Activated T-cell treated with anti-CD3 and anti-CD28 coated beads, Interleukin-2, amount 50 U/mL, for 4 hours (primary cell): ENCODE results near the gene PPP1R26. TPM values are rescaled to one million over a fixed set of nuclear protein-coding genes. Genes with fewer than 3 reads are reported as not detected.
"Not testable (repeated sequence)": the region's sequence is repeated elsewhere in the genome, so short reads cannot be mapped to it uniquely, and the experiment has no call there.

Source experiments
- ATAC-seq, 2 donors: fragments of 200-7000 bp; cut with Tn5 transposase; one replicate each; pipeline ENCODE4 v1.10.0; 2021
- DNase-seq: peaks from one replicate; pipeline ENCODE4 v3.0.0-alpha.2; 2020
- H3K27me3 Mint-ChIP-seq: one replicate; pipeline ENCODE4 v1.8.0; 2021; ENCODE audit warnings: low read depth, mixed read lengths
- H3K36me3 Mint-ChIP-seq: one replicate; pipeline ENCODE4 v1.8.0; 2022; ENCODE audit warnings: mixed read lengths; ENCODE audit not compliant: insufficient read depth
- H3K4me1 Mint-ChIP-seq: one replicate; pipeline ENCODE4 v1.8.0; 2021; ENCODE audit warnings: low read depth, mixed read lengths
- H3K4me3 Mint-ChIP-seq: one replicate; pipeline ENCODE4 v1.8.0; 2021; ENCODE audit warnings: mild to moderate bottlenecking, moderate library complexity, mixed read lengths
- H3K9me3 Mint-ChIP-seq: one replicate; pipeline ENCODE4 v1.8.0; 2021; ENCODE audit warnings: mixed read lengths
- total RNA-seq, 3 donors: library from RNA; stranded (reverse); gene quantifications; one replicate each; pipeline ENCODE4 v1.2.1, GENCODE V29; 2021

Gene PPP1R26
- total RNA-seq, result 1 to 10 TPM in 2 of 3 donors, under 1 TPM in 1; 0.94 to 2.4 (median 1.2) TPM

DNA sequence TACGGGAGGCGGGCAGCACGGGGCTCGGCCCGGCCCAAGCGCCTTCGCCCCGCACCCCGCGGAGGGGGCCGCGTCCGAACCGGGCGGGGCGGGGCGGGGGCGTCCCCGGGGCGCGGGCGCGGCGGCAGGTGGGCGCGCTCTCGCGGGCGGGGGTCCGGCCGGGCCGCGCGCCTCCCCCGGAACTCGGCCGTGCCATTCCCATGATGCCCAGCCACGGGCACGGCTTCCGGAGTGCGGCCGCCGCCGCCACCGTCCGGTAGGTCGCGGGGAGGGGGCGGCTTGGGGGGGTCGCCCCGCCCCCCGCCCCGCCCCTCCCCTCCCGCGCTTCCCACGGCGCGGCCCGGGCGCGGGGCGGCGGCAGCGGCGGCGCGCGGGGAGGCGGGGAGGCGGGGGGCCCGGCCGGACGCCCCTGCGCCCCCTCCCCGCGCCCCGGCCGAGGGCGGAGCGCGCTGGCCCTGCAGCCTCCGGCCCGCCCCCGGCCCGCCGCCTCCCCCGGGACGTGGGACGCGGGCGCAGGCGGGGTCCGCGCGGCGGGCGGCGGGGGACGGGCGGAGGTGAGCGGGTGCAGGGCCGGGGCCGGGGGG lies at the start of gene PPP1R26:
Gene PPP1R26, plus strand, starts transcription at position 314 of the 584 bp plus-strand sequence. CDS start 4,729 bp downstream, outside the sequence.
- peaks cover 62% of the 10 kb centered on the region for H3K27me3 Mint-ChIP-seq
- H3K4me1 Mint-ChIP-seq, result peaks cover 6% of the 10 kb centered on the region
- H3K4me3 Mint-ChIP-seq, result peak within 1 kb of the TSS; percentile 88
- ATAC-seq, result peak; percentile 12 to 20
- no peaks in the 10 kb centered on the region for H3K36me3 Mint-ChIP-seq
- no peaks in the 10 kb centered on the region for H3K9me3 Mint-ChIP-seq
- DNase-seq, result no peak

GRCh38 chr9:135437259-135437658 lies 42.3 kb upstream of the PPP1R26 start:
- Mint-ChIP-seq H3K36me3 (no peaks in the 10 kb centered on the region), H3K9me3 (peaks cover 9% of the 10 kb centered on the region), H3K27me3 (peaks cover 22% of the 10 kb centered on the region), H3K4me3 (no peak overlapping the region), H3K4me1 (no peaks in the 10 kb centered on the region)
- DNase-seq (no peak), ATAC-seq (no peak)

GRCh38 chr9:135437696-135438095 lies 41.9 kb upstream of the PPP1R26 start:
- H3K4me1 Mint-ChIP-seq, ATAC-seq, H3K4me3 Mint-ChIP-seq, H3K9me3 Mint-ChIP-seq, H3K36me3 Mint-ChIP-seq, DNase-seq: not testable (repeated sequence)
- peaks cover 22% of the 10 kb centered on the region for H3K27me3 Mint-ChIP-seq

DNA sequence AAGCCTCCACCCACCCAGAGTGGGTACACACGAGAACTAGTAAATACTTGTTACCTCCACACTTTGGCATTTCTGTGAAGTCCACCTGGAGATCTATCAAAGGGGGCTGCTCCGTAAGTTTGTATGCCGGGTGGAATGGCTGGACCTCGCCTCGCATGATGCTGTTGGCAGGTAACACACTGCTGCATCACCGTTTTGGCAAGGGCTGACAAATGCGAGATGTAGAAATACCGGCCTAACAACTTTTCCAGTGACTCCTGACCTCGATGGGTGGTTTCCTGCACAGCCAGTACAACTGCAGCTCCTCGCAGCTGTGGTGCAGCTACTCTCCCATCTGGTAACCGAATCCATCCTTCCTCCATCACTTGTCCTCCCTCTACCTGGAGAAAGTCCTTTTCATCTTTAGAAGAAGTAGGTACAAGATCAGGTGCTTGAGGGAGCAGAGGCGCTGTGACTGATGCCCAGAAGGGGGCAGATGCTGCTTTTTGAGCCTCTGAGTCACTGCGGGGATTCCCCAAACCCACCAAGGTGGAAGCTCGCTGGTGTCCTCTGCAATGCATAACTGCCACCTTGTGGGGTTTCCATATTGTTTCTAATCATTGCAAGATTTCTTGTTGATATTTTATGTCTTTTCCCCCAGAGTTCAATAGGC lies 40.9 kb upstream of the PPP1R26 start:
- not testable (repeated sequence) for ATAC-seq, H3K4me1 Mint-ChIP-seq, H3K9me3 Mint-ChIP-seq, H3K36me3 Mint-ChIP-seq, H3K4me3 Mint-ChIP-seq
- H3K27me3 Mint-ChIP-seq, result peaks cover 26% of the 10 kb centered on the region
- DNase-seq, result peak; percentile 11

DNA sequence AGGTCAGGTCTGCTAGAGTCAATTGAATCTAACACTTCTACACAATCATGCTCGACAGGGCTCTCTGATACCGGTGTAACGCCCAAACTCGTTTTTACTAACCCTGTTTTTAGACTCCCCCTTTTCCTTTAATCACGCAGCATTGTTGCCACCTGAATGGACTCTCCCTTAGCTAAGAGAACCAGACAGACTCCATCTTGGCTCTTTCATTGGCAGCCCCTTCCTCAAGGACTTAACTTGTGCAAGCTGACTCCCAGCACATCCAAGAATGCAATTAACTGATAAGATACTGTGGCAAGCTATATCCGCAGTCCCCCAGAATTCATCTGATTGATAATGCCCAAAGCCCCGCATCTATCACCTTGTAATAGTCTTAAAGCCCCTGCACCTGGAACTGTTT lies 40.1 kb upstream of the PPP1R26 start:
- ATAC-seq, H3K36me3 Mint-ChIP-seq, DNase-seq, H3K4me3 Mint-ChIP-seq, H3K4me1 Mint-ChIP-seq, H3K9me3 Mint-ChIP-seq: not testable (repeated sequence)
- peaks cover 27% of the 10 kb centered on the region for H3K27me3 Mint-ChIP-seq

- Mint-ChIP-seq H3K4me3 (no peak overlapping the region), H3K9me3 (peaks cover 9% of the 10 kb centered on the region), H3K36me3 (no peaks in the 10 kb centered on the region), H3K27me3 (peaks cover 29% of the 10 kb centered on the region), H3K4me1 (no peaks in the 10 kb centered on the region)
- DNase-seq, result no peak
- ATAC-seq, result no peak
Observed at GRCh38 chr9:135439916-135440315, 39.7 kb upstream of the PPP1R26 start.

DNA sequence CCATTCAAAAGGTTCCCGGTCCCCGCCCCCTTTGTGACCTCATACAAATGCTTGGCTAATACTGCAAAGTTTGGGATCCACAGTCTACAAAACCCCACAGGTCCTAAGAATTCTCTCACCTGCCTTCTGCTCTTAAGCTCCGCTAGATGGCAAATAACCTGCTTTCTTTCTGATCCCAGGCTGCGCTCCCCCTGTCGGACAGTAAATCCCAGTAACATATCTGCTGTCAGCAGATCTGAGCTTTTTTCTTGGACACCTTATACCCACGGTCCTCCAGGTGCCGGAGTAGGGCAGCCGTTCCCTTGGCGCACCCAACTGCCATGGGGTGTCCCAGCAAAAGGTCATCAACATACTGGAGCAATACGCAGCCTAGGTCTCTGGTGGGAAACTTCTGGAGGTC lies 39.0 kb upstream of the PPP1R26 start:
- ATAC-seq (no peak), DNase-seq (no peak)
- no peak overlapping the region for H3K4me3 Mint-ChIP-seq
- peaks cover 9% of the 10 kb centered on the region for H3K9me3 Mint-ChIP-seq
- H3K4me1 Mint-ChIP-seq, result peaks cover 3% of the 10 kb centered on the region
- no peaks in the 10 kb centered on the region for H3K36me3 Mint-ChIP-seq
- peaks cover 29% of the 10 kb centered on the region for H3K27me3 Mint-ChIP-seq

DNA sequence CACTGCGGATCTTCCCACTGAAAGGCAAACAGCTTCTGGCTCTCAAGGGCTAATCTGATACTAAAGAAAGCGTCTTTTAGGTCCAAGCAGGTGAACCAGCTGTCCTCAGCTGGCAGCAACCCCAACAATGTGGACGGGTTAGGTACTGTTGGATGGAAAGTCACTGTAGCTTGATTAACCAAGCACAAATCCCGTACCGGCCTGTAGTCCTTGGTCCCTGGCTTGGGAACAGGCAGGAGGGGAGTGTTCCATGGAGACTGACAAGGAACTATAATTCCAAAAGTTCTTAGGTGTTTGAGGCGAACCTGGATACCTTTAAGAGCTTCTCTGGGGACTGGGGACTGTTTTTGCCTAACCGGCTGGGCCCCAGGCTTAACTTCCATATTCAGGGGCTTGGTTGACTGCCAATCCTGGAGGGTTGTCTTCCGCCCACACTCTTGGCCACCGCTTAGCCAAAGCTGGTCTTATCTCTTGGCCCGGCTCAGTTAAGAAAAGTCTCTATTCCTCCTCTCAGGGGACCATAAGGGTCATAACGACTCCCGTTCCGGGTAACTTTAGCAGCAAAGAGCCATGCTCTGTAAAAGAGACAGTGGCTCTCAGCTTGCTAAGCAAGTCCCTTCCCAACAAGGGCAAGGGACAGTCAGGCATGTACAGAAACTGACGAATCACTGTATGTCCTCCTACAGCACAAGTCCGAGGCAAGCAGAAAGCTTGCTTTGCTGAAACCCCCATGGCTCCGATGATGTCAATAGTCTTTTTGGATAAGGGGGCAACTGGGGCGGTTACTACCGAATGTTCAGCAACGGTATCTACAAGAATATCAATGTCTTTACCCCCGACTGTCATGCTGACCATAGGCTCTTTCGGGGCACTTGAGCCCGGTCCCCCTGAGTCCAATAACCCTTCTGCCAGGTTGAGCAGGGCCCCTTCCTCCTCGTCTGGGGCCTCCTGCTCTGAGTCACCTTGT lies 38.2 kb upstream of the PPP1R26 start:
- H3K9me3 Mint-ChIP-seq, H3K4me1 Mint-ChIP-seq, H3K36me3 Mint-ChIP-seq, ATAC-seq, DNase-seq, H3K4me3 Mint-ChIP-seq: not testable (repeated sequence)
- H3K27me3 Mint-ChIP-seq, result peaks cover 27% of the 10 kb centered on the region

DNA sequence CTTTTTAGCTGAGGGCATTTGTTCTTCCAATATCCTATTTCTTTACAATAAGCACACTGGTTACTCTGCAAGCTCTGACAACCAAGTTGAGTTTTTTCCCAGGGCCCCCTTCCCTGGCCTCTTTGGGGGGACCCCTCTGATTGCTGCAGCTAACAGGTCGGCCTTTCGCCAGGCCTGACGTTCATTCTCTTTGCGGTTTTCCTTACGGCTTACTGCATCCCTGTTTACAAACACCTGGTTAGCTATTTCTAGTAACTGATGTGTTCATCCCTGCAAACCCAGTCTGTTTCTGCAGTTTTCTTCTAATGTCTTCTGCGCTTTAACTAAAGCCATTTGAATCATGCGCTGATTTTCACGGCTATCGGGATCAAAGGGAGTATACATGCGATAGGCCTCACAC lies 37.5 kb upstream of the PPP1R26 start:
- Mint-ChIP-seq H3K4me1 (peaks cover 3% of the 10 kb centered on the region), H3K4me3 (no peak overlapping the region), H3K9me3 (peaks cover 5% of the 10 kb centered on the region), H3K36me3 (no peaks in the 10 kb centered on the region), H3K27me3 (peaks cover 27% of the 10 kb centered on the region)
- no peak for DNase-seq
- ATAC-seq, result no peak

- Mint-ChIP-seq H3K4me3 (no peak overlapping the region), H3K9me3 (no peaks in the 10 kb centered on the region), H3K36me3 (no peaks in the 10 kb centered on the region), H3K27me3 (peaks cover 27% of the 10 kb centered on the region), H3K4me1 (peaks cover 3% of the 10 kb centered on the region)
- DNase-seq, result no peak
- ATAC-seq, result no peak
Observed at GRCh38 chr9:135443797-135444425, 35.7 kb upstream of the PPP1R26 start.

GRCh38 chr9:135447126-135447525 lies 32.5 kb upstream of the PPP1R26 start:
- Mint-ChIP-seq H3K27me3 (peaks cover 13% of the 10 kb centered on the region), H3K9me3 (no peaks in the 10 kb centered on the region), H3K4me1 (peaks cover 3% of the 10 kb centered on the region), H3K4me3 (no peak overlapping the region), H3K36me3 (no peaks in the 10 kb centered on the region)
- ATAC-seq (no peak), DNase-seq (no peak)

GRCh38 chr9:135448663-135449100 lies 30.9 kb upstream of the PPP1R26 start:
- DNase-seq, result no peak
- H3K36me3 Mint-ChIP-seq, result no peaks in the 10 kb centered on the region
- H3K4me1 Mint-ChIP-seq, result peaks cover 3% of the 10 kb centered on the region
- ATAC-seq, result no peak
- no peak overlapping the region for H3K4me3 Mint-ChIP-seq
- peaks cover 5% of the 10 kb centered on the region for H3K27me3 Mint-ChIP-seq
- no peaks in the 10 kb centered on the region for H3K9me3 Mint-ChIP-seq

- not testable (repeated sequence) for H3K9me3 Mint-ChIP-seq, ATAC-seq, H3K4me1 Mint-ChIP-seq, H3K36me3 Mint-ChIP-seq, DNase-seq, H3K4me3 Mint-ChIP-seq, H3K27me3 Mint-ChIP-seq
Observed at GRCh38 chr9:135449532-135449931, 30.1 kb upstream of the PPP1R26 start.

GRCh38 chr9:135450956-135451355 lies 28.6 kb upstream of the PPP1R26 start:
- DNase-seq (no peak), ATAC-seq (no peak)
- Mint-ChIP-seq H3K9me3 (no peaks in the 10 kb centered on the region), H3K27me3 (peaks cover 7% of the 10 kb centered on the region), H3K4me1 (no peaks in the 10 kb centered on the region), H3K4me3 (no peak overlapping the region), H3K36me3 (no peaks in the 10 kb centered on the region)
